ENCODE data around the gene GLI1.
A peak's percentile ranks its signal among the peaks of the same experiment; 100 is the strongest.
"Not testable (repeated sequence)": the region's sequence is repeated elsewhere in the genome, so short reads cannot be mapped to it uniquely, and the experiment has no call there.

Gene GLI1

GRCh38 chr12:57512665-57513064 is 53.1 kb downstream of the GLI1 start:
- Mint-ChIP-seq H3K36me3 (ENCODE audit: low read depth) (peaks cover 84% of the 10 kb centered on the region), H3K27me3 (ENCODE audit: low read depth, poor library complexity) (no peaks in the 10 kb centered on the region), H3K9me3 (peaks cover 19% of the 10 kb centered on the region), H3K4me3 (no peak overlapping the region), H3K27ac (no peak overlapping the region), H3K4me1 (peaks cover 7% of the 10 kb centered on the region)
- no peak for DNase-seq
- TF ChIP-seq CTCF (IDR thresholded peaks at IDR 0.05), result no peak

- peaks cover 85% of the 10 kb centered on the region for H3K36me3 Mint-ChIP-seq (ENCODE audit: low read depth)
- no peaks in the 10 kb centered on the region for H3K27me3 Mint-ChIP-seq (ENCODE audit: low read depth, poor library complexity)
- no peak overlapping the region for H3K27ac Mint-ChIP-seq
- H3K4me1 Mint-ChIP-seq, result peaks cover 13% of the 10 kb centered on the region
- H3K9me3 Mint-ChIP-seq, result peaks cover 15% of the 10 kb centered on the region
- DNase-seq, result no peak
- no peak for TF ChIP-seq CTCF (IDR thresholded peaks at IDR 0.05)
- no peak overlapping the region for H3K4me3 Mint-ChIP-seq
These were observed 53.7 kb downstream of the GLI1 start for GRCh38 chr12:57513266-57513665.

- not testable (repeated sequence) for H3K27me3 Mint-ChIP-seq (ENCODE audit: low read depth, poor library complexity); H3K27ac Mint-ChIP-seq; DNase-seq; H3K4me3 Mint-ChIP-seq
- Mint-ChIP-seq H3K9me3 (peaks cover 12% of the 10 kb centered on the region), H3K4me1 (peaks cover 17% of the 10 kb centered on the region), H3K36me3 (ENCODE audit: low read depth) (peaks cover 85% of the 10 kb centered on the region)
These were observed 54.1 kb downstream of the GLI1 start for GRCh38 chr12:57513677-57514076.

DNA sequence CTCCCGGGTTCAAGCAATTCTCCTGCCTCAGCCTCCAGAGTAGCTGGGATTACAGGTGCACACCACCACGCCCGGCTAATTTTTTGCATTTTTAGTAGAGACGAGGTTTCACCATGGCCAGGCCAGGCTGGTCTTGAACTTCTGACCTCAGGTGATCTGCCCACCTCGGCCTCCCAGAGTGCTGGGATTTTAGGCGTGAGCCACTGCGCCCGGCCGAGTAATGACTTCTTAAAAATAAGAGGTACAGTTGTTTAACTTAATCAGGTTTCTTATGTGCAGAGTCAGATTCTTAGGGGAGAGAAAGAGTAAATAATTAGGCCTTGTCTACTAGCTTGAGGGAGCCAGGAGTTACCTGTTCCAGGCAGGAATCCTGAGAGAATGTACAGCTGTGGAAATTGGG is 54.7 kb downstream of the GLI1 start:
- Mint-ChIP-seq H3K4me1 (peaks cover 23% of the 10 kb centered on the region), H3K27ac (peak overlapping the region; percentile 45), H3K36me3 (ENCODE audit: low read depth) (peaks cover 85% of the 10 kb centered on the region)
- not testable (repeated sequence) for DNase-seq; H3K4me3 Mint-ChIP-seq; H3K27me3 Mint-ChIP-seq (ENCODE audit: low read depth, poor library complexity); H3K9me3 Mint-ChIP-seq

DNA sequence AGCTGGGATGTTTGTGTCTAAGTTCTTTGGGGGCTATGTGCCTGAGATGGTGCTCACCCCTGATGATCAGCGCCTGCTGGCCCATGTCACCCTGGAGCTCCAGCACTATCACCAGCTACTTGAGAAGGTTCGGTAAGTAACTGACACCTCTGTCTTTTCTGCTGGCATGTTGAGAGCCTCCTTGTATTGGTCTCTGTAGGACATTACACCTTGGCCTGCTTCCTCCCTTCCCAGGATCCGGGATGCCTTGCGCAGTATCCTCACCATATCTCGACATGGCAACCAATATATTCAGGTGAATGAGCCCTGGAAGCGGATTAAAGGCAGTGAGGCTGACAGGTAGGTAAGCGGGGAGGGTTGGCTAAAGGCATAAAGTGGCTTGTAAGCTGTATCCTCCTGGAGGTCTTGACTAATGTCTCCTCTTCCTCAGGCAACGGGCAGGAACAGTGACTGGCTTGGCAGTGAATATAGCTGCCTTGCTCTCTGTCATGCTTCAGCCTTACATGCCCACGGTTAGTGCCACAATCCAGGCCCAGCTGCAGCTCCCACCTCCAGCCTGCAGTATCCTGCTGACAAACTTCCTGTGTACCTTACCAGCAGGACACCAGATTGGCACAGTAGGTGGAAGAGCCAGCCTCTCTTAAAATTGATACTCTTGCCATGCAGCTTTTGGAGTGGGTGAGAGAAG is 55.3 kb downstream of the GLI1 start:
- Mint-ChIP-seq H3K27me3 (ENCODE audit: low read depth, poor library complexity) (no peaks in the 10 kb centered on the region), H3K4me1 (peaks cover 28% of the 10 kb centered on the region), H3K36me3 (ENCODE audit: low read depth) (peaks cover 81% of the 10 kb centered on the region), H3K4me3 (no peak overlapping the region), H3K9me3 (no peaks in the 10 kb centered on the region), H3K27ac (no peak overlapping the region)
- TF ChIP-seq CTCF (IDR thresholded peaks at IDR 0.05), result no peak
- no peak for DNase-seq

DNA sequence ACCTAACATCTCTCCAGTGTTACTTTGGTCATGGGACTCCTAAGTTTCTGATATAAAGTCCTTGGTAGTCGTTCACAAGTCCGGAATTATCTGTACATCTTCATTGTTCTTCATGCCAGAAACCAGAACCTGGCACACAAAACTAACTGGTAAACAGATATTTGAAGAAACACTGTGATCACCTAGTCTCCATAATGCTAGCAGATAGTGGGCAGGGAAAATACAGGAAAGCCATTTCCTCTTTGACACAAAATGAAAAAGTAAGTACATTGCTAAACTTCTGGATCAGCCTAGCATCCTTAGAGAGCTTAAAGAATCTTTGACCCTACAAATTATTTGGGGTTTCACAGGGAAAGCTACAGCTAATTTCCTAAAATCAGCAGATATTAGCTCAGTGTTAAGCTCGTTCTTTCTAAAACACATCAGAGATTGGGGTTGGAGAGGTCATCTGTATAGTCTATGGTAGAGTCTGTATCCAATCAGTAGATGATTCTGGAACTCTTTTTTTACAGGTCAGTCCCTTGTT is 55.9 kb downstream of the GLI1 start:
- TF ChIP-seq CTCF (IDR thresholded peaks at IDR 0.05), result no peak
- DNase-seq, result no peak
- Mint-ChIP-seq H3K4me1 (peaks cover 28% of the 10 kb centered on the region), H3K27me3 (ENCODE audit: low read depth, poor library complexity) (no peaks in the 10 kb centered on the region), H3K4me3 (no peak overlapping the region), H3K9me3 (no peaks in the 10 kb centered on the region), H3K36me3 (ENCODE audit: low read depth) (peaks cover 79% of the 10 kb centered on the region), H3K27ac (no peak overlapping the region)

GRCh38 chr12:57515934-57516541 is 56.5 kb downstream of the GLI1 start:
- Mint-ChIP-seq H3K4me1 (peaks cover 30% of the 10 kb centered on the region), H3K27ac (peak overlapping the region; percentile 93), H3K36me3 (ENCODE audit: low read depth) (peaks cover 79% of the 10 kb centered on the region), H3K9me3 (no peaks in the 10 kb centered on the region), H3K27me3 (ENCODE audit: low read depth, poor library complexity) (no peaks in the 10 kb centered on the region), H3K4me3 (no peak overlapping the region)
- no peak for TF ChIP-seq CTCF (IDR thresholded peaks at IDR 0.05)
- DNase-seq, result no peak
